Measurements from ENCODE around the gene OSBPL9.
"Not testable (repeated sequence)": the region's sequence is repeated elsewhere in the genome, so short reads cannot be mapped to it uniquely, and the experiment has no call there.

The OSBPL9 gene

DNA sequence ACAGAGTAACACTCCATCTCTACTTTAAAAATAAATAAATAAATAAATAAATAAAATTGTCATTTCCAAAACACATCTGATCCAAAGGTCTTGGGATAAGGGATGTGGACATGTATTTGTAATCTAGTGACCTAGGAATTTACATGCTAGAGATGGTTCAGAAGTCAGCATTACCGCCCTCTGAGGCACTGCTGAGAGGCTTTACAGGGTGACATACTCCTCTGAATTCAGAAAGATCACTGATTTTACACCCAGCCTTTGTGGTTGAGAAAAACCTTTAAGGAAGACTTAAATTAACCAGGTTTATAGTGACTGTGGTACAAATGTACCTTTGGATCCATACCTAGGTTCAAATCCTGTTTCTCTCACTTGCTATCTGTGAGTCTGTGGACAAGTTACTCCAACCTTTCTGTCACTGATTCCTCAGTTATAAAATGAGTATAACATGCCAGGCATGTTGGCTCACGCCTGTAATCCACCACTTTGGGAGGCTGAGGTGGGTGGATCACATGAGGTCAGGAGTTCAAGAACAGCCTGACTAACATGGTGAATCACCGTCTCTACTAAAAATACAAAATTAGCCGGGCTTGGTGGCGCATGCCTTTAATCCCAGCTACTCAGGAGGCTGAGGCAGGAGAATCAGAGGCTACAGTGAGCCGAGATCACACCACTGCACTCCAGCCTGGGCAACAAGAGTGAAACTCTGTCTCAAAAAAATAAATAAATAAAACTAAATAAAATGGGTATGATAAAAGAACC lies 20.1 kb downstream of the OSBPL9 start:
- no peak for DNase-seq

DNA sequence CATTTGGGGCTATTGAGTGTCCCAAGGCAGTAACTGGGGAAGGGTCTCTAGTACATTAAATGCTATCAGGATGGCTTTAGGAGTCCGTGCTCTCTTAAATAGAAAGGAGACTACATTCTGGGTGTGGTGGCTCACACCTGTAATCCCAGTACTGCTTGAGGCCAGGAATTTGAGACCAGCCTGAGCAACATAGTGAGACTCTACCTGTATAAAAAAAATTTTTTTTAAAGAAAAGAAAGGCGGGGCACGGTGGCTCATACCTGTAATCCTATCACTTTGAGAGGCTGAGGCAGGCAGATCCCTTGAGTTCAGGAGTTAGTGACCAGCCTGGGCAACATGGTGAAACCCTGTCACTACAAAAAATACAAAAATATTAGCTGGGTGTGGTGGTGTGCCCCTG lies 21.5 kb downstream of the OSBPL9 start:
- no peak for DNase-seq

DNA sequence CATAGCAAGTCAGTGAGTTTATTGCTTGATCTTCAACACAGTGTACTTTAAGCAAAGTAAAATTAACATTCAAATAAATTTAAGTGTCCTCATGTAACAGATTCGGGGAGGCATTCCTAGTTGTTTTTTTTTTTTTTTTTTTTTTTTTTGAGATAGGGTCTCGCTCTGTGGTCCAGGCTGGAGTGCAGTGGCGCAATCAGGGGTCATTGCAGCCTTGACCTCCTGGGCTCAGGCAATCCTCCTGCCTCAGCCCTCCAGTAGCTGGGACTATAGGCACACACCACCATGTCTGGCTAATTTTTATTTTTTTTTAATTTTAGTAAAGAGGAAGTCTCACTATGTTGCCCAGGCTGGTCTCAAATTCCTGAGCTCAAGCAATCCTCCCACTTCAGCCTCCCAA lies 22.8 kb downstream of the OSBPL9 start:
- DNase-seq = no peak

DNA sequence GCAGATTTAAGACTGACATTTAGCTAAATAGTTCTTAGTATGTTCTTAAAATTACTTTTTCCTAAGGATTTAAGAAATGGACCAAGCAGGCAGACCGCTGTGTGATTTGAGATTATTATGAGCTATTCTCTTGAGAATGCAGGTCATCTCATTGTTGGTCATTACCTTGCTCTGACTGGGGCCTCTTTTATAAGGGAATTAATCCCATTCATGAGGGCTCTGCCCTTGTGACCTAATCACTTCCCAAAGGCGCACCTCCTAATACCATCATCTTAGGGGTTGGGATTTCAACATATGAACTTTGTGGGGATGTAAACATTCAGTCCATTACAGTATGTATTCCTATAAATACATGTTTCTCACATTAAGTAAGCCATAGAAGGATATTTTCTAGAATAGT lies 24.2 kb downstream of the OSBPL9 start:
- DNase-seq = no peak

DNA sequence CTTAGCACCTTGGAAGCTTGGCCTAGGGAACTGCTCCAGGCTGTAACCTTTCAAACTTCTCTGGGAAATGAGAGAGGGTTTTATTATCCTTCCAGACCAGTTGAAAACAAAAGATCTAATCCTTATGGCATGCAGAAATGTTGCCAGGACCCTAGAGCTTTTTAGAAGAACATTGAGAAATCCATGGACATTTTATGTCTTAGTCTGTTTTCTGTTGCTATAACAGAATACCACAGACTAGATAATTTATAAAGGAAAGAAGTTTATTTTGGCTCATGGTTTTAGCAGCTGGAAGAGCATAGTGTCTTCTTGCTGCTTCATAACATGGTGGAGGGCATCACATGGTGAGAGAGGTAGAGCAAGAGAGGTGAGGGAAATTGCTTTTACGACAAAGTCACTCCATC lies 25.8 kb downstream of the OSBPL9 start:
- no peak for DNase-seq

DNA sequence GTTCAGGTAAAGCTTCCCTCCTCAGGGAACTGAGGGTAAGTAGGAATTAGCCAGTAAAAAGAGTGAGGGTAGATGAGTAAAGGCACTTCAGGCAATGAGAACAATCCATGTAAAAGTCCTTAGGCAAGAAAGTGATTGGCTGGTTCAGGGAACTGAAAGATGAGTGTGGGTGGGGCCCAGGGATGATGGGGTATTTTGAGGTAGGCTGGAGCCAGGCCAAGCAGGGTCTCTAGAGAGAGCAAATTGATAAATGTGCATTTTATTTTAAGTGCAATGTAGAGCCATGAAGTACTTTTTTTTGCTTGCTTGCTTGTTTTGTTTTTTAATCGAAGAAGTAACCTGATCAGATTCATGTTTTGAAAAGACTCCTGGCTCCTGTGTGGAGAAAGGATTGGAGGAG lies 26.5 kb downstream of the OSBPL9 start:
- no peak for DNase-seq

DNA sequence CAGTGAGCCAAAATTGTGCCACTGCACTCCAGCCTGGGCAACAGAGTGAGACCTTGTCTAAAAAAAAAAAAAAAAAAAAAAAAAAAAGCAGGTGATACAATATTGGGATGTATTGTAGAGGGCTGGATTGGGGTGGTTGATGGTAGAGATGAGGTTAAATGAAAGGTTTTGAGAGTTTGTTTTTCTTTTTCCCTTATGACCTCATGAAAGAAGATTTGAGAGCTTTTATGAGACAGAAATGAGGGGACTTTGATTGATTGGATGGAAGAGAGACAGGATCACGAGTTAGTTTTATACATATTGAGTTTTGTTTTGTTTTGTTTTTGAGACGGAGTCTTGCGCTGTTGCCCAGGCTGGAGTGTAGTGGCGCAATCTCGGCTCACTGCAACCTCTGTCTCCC lies 27.1 kb downstream of the OSBPL9 start:
- DNase-seq = no peak

DNA sequence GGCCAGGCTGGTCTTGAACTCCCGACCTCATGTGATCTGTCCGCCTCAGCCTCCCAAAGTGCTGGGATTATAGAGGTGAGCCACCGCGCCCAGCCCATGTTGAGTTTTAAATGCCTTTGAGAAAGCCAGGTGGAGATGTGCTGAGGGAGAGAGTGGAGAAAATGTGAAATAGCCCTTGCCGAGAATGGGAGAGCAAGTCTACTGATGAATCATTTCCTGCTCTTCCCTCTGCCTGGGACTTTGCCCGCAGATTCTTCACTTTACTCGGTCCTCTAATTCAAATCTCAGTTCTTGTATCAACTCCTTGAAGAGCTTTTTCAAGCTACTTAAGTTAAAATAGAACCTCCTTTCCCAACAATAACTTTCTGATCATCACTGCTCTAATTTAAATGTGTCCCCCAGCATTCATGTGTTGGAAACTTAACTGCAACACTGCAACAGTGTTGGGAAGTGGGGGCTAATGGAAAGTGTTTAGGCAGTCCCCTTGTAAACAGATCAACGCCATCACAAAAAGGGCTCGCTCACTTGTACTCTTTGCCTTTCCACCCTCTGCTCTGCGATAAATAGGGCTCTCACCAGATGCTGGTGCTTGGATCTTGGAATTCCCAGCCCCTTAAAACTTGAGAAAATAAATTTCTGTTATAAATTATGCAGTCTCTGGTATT lies 27.8 kb downstream of the OSBPL9 start:
- no peak for DNase-seq

DNA sequence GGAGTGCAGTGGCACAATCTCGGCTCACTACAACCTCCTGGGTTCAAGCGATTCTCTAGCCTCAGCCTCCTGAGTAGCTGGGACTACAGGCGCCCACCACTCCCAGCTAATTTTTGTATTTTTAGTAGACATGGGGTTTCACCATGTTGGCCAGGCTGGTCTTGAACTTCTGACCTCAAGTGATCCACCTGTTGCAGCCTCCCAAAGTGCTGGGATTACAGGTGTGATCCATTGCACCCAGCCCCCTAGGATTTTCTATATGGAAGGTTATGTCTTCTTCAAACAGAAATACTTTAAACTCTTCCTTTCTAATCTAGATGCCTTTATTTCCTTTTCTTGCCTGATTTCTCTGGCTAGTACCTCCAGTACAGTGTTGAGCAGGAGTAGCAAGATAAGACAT lies 29.7 kb downstream of the OSBPL9 start:
- not testable (repeated sequence) for DNase-seq

DNA sequence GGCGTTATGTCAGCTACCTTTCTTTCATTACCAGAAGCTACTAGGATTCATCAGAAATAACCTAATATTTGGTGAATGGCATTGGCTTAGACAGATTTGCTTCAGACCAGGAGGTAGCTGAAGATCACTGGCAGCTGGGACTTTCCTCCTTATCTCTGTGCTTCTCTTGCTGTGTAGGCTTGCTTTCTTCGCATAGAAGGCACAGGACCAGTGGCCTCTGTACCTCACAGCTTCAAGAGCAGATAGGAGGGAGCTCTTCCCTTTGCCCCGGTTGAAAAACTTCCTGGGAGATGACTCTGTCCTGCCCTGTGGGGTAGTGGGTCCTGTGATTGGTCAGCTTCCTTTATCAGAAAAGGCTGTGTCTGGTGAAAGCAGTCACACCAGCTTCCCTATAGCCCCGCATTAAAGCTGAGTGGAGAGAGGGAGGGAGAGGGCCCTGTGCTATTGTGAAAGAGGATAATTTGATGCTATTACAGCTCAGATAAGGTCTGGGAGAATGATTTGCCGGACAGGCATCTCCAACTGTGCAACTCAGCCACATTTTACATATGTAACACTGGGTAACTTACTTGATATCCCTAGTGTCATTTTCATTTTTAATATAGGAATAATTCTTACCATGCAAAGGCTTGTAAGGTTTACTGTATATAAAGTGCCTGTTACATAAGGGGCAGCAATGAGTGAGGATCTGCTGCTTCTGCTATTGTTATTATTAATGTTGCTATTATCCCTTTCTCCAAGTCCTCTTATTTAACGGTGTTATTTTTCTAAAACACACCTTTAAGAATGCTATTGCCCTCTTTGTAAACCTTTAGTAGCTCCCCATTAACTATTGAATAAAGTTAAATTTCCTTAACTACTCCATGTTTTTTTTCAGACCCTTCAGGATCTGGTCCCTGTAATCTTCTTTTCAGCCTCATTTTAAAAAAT lies 31.6 kb downstream of the OSBPL9 start:
- no peak for DNase-seq

DNA sequence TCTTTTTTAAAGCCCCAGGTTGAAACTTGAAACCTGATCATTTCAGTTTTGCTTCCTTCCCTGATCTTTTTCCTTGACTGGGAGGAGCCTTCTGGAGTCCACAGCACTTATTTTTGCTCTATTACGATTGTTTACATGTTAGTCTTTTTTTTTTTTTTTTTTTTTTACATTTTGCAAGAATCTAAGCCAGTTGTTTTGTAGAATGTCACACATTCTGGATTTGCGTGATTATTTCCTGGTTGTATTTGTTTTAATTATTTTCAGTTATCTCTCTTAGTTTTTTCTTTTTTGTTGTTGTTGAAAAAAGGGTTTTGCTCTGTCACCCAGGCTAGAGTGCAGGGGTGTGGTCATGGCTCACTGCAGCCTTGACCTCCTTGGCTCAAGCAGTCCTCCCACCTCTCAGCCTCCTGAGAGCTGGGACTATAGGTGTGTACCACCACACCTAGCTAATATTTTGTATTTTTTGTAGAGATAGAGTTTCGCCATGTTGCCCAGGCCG lies 32.8 kb downstream of the OSBPL9 start:
- DNase-seq = no peak

DNA sequence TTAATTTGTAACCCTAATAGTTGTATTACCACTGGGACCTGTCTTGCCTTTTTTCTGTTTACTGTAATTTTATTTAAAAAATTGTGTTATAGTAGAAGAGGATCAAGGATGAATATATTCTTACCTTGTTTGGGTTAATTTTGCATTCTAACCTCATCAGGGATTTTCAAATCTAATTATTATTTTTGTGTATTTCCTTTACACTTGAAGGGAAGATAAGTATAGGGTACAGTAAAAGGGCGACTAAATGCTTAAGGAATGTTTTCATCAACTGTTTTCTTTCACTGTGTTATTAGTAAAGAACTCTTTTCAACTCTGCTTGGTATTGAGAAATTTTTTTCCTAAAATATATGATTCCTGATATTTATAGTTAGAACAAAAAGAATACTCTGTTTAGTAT lies 33.3 kb downstream of the OSBPL9 start:
- DNase-seq = no peak

DNA sequence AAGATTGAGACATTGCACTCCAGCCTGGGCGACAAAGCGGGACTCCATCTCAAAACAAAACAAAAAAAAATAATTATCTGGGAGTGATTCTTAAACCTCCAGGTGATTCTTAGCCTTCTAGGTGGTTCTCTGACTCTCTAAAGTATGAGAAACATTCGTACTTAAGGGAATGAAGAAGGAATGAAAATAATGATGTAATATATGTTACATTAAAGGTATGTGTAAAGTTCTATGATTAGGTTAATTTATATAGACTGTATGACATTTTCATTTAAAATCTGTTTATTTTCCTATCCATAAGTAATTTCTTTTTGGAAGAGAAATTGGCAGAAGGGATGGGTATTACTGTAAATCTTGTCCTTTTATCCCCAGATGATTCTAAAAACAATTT lies 34.7 kb downstream of the OSBPL9 start:
- DNase-seq = no peak

DNA sequence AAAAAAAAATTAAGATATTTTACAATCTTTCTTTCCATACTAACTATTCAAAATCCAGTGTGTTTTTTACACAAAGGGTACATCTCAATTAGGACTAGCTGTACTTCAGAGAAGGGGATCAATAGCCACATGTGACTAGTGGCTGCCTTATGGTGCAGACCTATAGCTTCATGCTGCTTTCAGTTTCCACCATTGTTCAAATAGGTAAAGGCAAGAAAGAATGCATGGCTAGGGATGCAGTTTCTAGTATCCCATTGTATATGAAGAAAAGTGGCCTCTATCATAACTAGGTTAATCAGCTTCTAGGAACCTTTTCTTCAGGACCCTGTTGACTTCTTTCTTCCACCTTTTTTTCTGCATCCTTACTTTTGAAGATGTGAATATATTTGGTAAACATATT lies 35.7 kb downstream of the OSBPL9 start:
- DNase-seq = no peak

DNA sequence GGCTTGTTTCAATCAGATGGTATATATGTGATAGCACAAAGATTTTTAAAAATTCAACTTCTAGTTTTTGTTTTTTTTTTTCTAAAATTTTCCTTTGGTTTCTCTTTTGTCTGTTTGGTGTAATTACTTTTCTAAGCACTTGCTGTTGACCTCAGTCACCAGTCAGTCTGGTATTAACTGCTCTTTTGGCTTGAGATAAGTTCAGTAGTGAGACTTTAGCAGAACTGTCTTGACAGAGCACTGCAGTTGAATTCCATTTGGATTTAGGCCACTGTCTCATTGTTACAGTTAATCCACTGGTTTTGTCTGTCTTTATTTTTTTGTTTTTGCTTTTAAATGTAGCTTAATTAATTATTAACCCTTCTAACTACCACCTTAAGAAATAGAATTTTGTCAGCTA lies 36.2 kb downstream of the OSBPL9 start:
- no peak for DNase-seq

DNA sequence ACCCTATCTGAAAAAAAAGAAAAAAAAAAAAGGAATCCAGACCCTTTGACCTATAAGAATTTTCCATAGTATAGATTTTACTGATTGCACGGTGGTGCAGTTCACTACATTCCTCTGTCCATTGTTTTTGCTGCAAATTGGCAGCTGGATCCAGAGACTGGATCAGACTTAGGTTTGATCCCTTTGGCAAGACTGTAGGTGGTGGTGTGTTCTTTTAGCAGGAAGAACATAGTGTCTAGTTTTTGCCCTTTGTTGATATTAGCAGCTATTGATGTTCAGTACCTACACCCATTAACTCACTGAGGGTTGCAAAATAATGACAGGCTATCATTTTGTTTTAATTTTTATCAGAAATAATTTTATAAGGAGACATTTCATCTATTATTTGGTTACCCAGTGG lies 37.1 kb downstream of the OSBPL9 start:
- DNase-seq = no peak

DNA sequence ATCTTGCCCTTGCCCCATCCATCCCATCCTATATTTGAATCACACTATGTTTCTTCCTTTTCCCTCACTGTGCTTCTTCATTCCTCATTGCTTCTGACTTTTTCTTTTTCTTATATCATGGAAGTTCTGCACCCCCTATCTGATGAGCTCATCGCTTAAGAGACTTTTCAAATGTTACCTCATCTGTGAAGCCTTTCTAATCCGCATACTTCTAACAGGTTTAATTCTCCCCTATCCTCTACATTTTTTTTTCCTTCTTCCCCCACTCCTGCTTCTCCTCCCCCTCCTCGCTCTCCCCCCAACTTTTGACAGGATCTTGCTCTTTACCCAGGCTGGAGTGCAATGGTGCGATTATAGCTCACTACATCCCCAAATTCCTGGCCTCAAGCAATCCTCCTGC lies 39.5 kb downstream of the OSBPL9 start:
- no peak for DNase-seq

DNA sequence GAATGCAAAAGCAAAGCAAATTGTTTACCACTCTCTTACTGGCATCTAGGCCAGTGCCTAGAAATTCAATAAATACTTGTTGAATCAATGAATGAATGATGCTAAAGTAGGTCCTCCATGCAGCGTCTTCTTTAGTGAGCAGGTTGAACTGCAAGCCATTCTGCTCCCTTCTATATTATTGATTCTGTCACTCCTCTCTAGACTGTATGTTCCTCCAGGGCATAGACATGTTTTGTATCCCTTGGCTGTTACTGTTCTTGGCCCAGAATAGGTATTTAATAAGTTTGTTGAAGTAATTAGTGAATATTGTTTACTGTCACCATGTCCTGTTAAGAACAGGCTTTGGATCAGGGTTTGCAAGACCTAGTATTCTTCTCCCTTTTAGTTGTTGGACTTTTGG lies 43.7 kb downstream of the OSBPL9 start:
- DNase-seq = no peak

DNA sequence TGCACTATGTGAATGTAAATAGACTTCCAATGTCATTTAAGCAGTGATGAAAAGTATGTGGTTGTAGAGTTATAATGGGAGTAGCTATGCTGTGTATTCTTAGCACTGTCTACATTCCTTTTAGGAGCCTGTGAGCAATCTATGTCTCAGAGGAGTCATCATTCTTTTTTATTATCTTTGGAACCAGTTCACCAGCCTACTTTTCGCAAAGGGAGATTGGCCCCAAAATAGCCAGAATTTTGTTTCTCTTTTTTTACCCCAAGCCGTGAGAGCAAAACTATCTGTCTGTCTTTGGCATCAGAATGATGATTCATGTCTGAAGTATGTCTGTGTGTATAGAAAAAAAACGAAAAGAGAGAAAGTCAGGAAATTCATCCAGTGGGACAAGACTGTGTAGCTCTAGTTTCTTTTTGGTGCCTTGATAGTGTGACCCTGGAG lies 44.2 kb downstream of the OSBPL9 start:
- DNase-seq = no peak

DNA sequence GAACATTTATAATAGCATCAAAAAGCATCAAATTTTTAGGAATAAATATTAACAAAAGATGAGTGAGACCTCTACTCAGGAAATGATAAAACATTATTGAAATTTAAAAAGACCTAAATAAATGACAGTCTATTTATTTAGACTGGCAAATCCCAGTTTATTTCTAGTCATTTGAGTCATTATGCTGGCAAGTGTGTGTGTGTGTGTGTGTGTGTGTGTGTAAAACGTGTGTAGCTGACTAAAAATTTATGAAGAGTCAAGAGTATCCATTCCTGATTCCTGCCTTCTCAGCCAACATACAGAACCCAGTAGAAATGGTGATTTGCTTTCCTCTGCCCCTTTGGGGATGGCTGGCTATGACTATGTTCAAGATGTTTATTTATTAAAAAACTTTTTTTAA lies 46.2 kb downstream of the OSBPL9 start:
- DNase-seq = no peak

DNA sequence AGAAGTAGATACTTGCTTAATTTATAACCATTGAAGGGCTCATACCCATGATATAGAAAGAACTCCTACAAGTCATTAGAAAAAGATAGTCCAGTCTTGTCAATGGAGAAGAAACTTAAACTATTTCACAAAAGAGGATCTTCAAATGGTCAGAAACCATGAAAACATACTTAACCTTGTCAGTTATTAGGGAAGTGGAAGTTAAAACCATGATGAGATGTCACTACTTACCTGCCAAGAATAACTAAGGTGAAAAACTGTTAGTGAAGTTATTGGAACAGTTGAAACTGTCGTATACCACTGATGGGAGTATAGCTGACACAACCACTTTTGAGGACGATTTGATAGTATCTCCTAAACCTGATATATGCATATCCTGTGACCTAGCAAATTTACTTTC lies 46.8 kb downstream of the OSBPL9 start:
- no peak for DNase-seq

DNA sequence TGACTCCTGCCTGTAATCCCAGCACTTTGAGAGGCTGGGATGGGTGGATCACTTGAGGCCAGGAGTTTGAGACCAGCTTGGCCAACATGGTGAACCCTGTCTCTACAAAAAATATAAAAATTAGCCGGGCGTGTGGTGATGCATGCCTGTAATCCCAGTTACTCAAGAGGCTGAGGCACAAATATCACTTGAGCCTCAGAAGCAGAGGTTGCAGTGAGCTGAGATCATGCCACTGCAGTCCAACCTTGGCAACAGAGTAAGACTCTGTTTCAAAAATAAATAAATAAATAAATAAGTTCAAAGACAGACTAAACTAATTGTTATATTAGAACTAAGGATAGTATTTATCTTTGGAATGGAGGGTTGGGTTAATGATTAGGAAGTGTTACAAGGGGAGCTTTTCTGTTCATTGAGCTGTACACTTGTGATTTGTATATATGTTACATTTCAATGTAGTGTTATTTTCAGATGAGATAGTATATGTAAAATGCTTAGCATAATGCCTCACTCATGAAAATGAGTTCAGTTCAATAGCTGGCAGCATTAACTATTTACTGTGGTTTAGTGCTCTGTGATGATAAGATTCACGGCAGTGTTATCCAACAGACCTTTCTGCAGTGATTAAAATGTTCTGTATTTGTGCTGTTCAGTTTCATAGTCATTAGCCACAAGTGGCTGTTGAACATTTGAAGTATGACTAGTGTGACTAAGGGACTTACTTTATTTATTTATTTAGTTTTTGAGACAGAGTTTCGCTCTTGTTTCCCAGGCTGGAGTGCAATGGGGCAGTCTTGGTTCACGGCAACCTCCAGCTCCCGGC lies 47.7 kb downstream of the OSBPL9 start:
- no peak for DNase-seq

DNA sequence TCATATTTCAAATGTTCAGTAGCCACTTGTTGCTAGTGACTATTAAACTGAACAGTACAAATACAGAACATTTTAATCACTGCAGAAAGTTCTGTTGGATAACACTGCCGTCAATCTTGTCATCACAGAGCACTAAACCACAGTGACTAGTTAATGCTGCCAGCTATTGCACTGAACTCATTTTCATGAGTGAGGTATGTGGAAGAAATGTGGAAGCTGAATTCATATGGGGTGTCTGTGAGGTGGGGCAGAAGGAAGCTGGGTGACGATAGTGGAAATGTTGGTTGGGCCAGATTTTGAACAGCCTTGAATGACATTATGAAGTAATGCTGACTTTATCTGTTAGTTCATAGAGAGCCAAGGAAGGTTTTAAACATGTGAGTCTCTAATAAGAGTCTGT lies 49.6 kb downstream of the OSBPL9 start:
- DNase-seq = no peak

Measured in T-helper 1 cell (primary cell).